Stomach smooth muscle (tissue), 2 donors: ENCODE measurements around the gene KBTBD13.
"Not testable (repeated sequence)": the region's sequence is repeated elsewhere in the genome, so short reads cannot be mapped to it uniquely, and the experiment has no call there.

Experiments used
- H3K27ac ChIP-seq: one replicate; pipeline ENCODE4 v1.7.0; 2013; ENCODE audit warnings: mild to moderate bottlenecking, low read length, inconsistent platforms
- H3K27me3 ChIP-seq, 2 donors: one replicate each; pipeline ENCODE4 v1.7.0; 2013; ENCODE audit warnings: low read length in 2 of 2; ENCODE audit not compliant: insufficient read depth in 2 of 2, control insufficient read depth in 1 of 2
- H3K36me3 ChIP-seq, 2 donors: one replicate each; pipeline ENCODE4 v1.7.0; 2013; ENCODE audit warnings: low read length in 2 of 2; ENCODE audit not compliant: control insufficient read depth in 2 of 2, insufficient read depth in 2 of 2
- H3K4me1 ChIP-seq: one replicate; pipeline ENCODE4 v1.7.0; 2013; ENCODE audit warnings: low read length; ENCODE audit not compliant: control insufficient read depth, insufficient read depth
- H3K4me3 ChIP-seq, 2 donors: one replicate each; pipeline ENCODE4 v1.7.0; 2013; ENCODE audit warnings: low read length in 2 of 2
- H3K9ac ChIP-seq, 2 donors: one replicate each; pipeline ENCODE4 v1.7.0; 2013; ENCODE audit warnings: low read length in 2 of 2, mild to moderate bottlenecking in 1 of 2
- H3K9me3 ChIP-seq, 2 donors: one replicate each; pipeline ENCODE4 v1.7.0; 2013; ENCODE audit warnings: low read length in 2 of 2; ENCODE audit not compliant: control insufficient read depth in 2 of 2
- donor health status: healthy.
- donor health status: Pancreatic carcinoma.

Gene KBTBD13

GRCh38 chr15:65089206-65089824 is 12.8 kb downstream of the KBTBD13 start:
- H3K9me3 ChIP-seq, result no peaks in the 10 kb centered on the region
- no peaks in the 10 kb centered on the region for H3K27me3 ChIP-seq
- H3K9ac ChIP-seq, result peak overlapping the region; percentile 47 to 62
- H3K36me3 ChIP-seq, result no peaks in the 10 kb centered on the region
- H3K4me3 ChIP-seq, result peak overlapping the region in 1 of 2 donors; percentile 29
- H3K27ac ChIP-seq, result peak overlapping the region; percentile 99
- H3K4me1 ChIP-seq, result peaks cover 75% of the 10 kb centered on the region

GRCh38 chr15:65091946-65092770 is 15.6 kb downstream of the KBTBD13 start:
- Histone ChIP-seq H3K4me1 (peaks cover 67% of the 10 kb centered on the region), H3K36me3 (peaks cover 0 to 1% of the 10 kb centered on the region in 2 donors), H3K9ac (no peak overlapping the region), H3K27ac (no peak overlapping the region), H3K9me3 (no peaks in the 10 kb centered on the region), H3K27me3 (no peaks in the 10 kb centered on the region), H3K4me3 (no peak overlapping the region)

DNA sequence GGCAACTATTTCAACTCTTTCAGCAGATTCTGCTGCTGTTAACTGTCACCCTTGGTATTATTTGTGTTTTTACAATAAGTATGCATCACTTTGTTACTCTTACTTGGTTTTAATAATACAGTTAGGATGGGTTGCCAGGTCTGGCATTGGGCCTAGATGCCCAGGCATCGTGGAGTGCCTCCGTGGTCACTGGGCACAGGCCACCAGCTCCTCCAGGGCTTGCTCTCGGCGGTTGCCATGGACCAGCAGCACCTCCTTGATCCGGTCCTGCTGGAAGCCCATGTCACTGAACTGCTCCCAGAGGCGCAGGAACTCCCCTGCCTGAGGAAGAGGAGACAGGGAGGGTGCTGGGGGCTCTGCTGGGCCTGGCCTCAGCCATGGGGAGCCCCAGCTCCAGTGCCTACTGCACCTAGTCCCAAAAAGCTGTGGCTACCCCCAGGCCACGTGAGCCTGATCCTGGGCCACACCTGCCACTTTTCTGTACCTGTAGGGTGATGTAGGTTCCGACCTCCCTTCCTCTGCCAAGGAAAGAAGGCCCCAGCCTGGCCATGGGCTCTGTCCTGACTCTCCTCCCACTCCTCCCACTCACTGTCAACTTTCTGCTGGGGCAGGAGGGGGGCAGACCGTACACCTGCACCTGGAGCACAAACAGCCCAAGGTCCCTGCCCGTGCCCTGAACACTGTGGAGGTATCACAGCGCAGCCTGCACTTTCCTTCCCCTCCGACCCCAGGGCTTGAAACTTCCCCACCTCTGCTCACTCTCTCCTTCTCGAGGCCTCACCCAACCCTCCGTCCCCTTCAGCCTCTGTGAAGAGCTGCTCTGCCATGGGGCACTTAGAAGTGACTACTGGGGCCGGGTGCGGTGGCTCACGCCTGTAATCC is 16.6 kb downstream of the KBTBD13 start:
- Histone ChIP-seq H3K4me1 (peaks cover 58% of the 10 kb centered on the region), H3K36me3 (peaks cover 0 to 4% of the 10 kb centered on the region in 2 donors), H3K4me3 (no peak overlapping the region), H3K9me3 (no peaks in the 10 kb centered on the region), H3K27me3 (no peaks in the 10 kb centered on the region), H3K27ac (peak overlapping the region; percentile 31), H3K9ac (no peak overlapping the region)

DNA sequence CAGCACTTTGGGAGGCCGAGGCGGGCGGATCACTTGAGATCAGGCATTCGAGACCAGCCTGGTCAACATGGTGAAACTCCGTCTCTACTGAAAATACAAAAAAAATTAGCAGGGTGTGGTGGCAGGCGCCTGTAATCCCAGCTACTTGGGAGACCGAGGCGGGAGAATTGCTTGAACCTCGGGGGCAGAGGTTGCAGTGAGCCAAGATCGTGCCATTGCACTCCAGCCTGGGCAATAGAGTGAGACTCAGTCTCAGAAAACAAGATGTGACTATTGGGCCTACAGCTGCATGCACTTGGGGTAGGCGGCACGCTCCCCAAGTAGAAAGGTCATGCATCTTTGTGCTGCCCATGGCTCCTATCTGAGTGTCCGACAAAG is 17.2 kb downstream of the KBTBD13 start:
- Histone ChIP-seq H3K4me1 (peaks cover 52% of the 10 kb centered on the region), H3K36me3 (peaks cover 0 to 11% of the 10 kb centered on the region in 2 donors), H3K27ac (peak overlapping the region; percentile 62)
- H3K27me3 ChIP-seq, H3K9ac ChIP-seq, H3K4me3 ChIP-seq, H3K9me3 ChIP-seq: not testable (repeated sequence)

GRCh38 chr15:65094294-65094995 is 17.9 kb downstream of the KBTBD13 start:
- Histone ChIP-seq H3K4me3 (no peak overlapping the region), H3K9me3 (no peaks in the 10 kb centered on the region), H3K27ac (peak overlapping the region; percentile 62), H3K27me3 (no peaks in the 10 kb centered on the region), H3K4me1 (peaks cover 45% of the 10 kb centered on the region), H3K36me3 (peaks cover 4 to 17% of the 10 kb centered on the region in 2 donors), H3K9ac (peak overlapping the region in 1 of 2 donors; percentile 21)

- Histone ChIP-seq H3K9me3 (no peaks in the 10 kb centered on the region), H3K4me3 (no peak overlapping the region), H3K4me1 (peaks cover 42% of the 10 kb centered on the region), H3K27ac (peak overlapping the region; percentile 62), H3K9ac (peak overlapping the region; percentile 17 to 21), H3K27me3 (no peaks in the 10 kb centered on the region), H3K36me3 (peaks cover 7 to 19% of the 10 kb centered on the region in 2 donors)
Measured at GRCh38 chr15:65095011-65095746, 18.6 kb downstream of the KBTBD13 start.

- H3K27ac ChIP-seq, result peak overlapping the region; percentile 62
- peaks cover 42% of the 10 kb centered on the region for H3K4me1 ChIP-seq
- H3K9me3 ChIP-seq, result no peaks in the 10 kb centered on the region
- H3K4me3 ChIP-seq, result no peak overlapping the region
- peaks cover 7 to 23% of the 10 kb centered on the region in 2 donors for H3K36me3 ChIP-seq
- H3K27me3 ChIP-seq, result no peaks in the 10 kb centered on the region
- H3K9ac ChIP-seq, result no peak overlapping the region
Measured at GRCh38 chr15:65095747-65096104, 19.2 kb downstream of the KBTBD13 start.

- H3K36me3 ChIP-seq, result peaks cover 9 to 25% of the 10 kb centered on the region in 2 donors
- H3K27me3 ChIP-seq, result no peaks in the 10 kb centered on the region
- H3K9ac ChIP-seq, result no peak overlapping the region
- H3K4me3 ChIP-seq, result no peak overlapping the region
- H3K4me1 ChIP-seq, result peaks cover 45% of the 10 kb centered on the region
- H3K9me3 ChIP-seq, result no peaks in the 10 kb centered on the region
- H3K27ac ChIP-seq, result no peak overlapping the region
Measured at GRCh38 chr15:65096481-65097385, 20.2 kb downstream of the KBTBD13 start.

- no peak overlapping the region for H3K9ac ChIP-seq
- no peak overlapping the region for H3K4me3 ChIP-seq
- no peaks in the 10 kb centered on the region for H3K27me3 ChIP-seq
- peaks cover 36% of the 10 kb centered on the region for H3K4me1 ChIP-seq
- peaks cover 12 to 25% of the 10 kb centered on the region in 2 donors for H3K36me3 ChIP-seq
- H3K9me3 ChIP-seq, result no peaks in the 10 kb centered on the region
- no peak overlapping the region for H3K27ac ChIP-seq
Measured at GRCh38 chr15:65097651-65098263, 21.2 kb downstream of the KBTBD13 start.
